ENCODE measurements around the gene TBC1D21. TPM values are rescaled to one million over a fixed set of nuclear protein-coding genes. Genes with fewer than 3 reads are reported as not detected.

Gene TBC1D21
- total and polyA plus RNA-seq, 2 of the 8 experiments (the other 6 are each of a cell fraction or from before 2014, with no cell fraction given) = not detected

GRCh38 chr15:73926219-73927002 lies 53.0 kb downstream of the TBC1D21 start, which contains the start of gene LOXL1 (continued):
- TF ChIP-seq POLR2AphosphoS5 (IDR thresholded peaks at IDR 0.05; ENCODE audit: low read depth, low read length) = no peak
- no peak for TF ChIP-seq GTF2F1 (IDR thresholded peaks at IDR 0.05; ENCODE audit: borderline replicate concordance, low read depth, low read length)
- peak; percentile 98 for TF ChIP-seq FOSL1 (IDR thresholded peaks at IDR 0.05; ENCODE audit: insufficient read depth, low read depth, low read length)
- TF ChIP-seq CTCF (IDR thresholded peaks at IDR 0.05; ENCODE audit: control extremely low read depth in 1 of 3, insufficient read depth in 1 of 3, low read depth in 1 of 3, low read length in 3 of 3) = no peak
- peak; percentile 82 for TF ChIP-seq TAF1 (IDR thresholded peaks at IDR 0.05; ENCODE audit: low read depth, low read length)
- no peak for TF ChIP-seq SP2 (IDR thresholded peaks at IDR 0.05; ENCODE audit: low read length)
- TF ChIP-seq CHD1 (IDR thresholded peaks at IDR 0.05; ENCODE audit: low read depth, low read length) = no peak
- peak; percentile 20 for TF ChIP-seq ASH2L (IDR thresholded peaks at IDR 0.05; ENCODE audit: low read length)
- TF ChIP-seq POLR2A (IDR thresholded peaks at IDR 0.05; ENCODE audit: control extremely low read depth in 1 of 2, low read depth in 2 of 2, low read length in 2 of 2) = no peak; a peak in 1 of 3 replicates
- no peak for TF ChIP-seq CBX8 (IDR thresholded peaks at IDR 0.05; ENCODE audit: borderline replicate concordance, low read depth, low read length)
- TF ChIP-seq CEBPB (IDR thresholded peaks at IDR 0.05; ENCODE audit: low read depth, low read length) = no peak
- peak in 1 of 2 experiments; percentile 47; a peak in 3 of 4 replicates for TF ChIP-seq HDAC2 (IDR thresholded peaks at IDR 0.05; ENCODE audit: borderline replicate concordance in 1 of 2, low read depth in 2 of 2, low read length in 2 of 2)
- TF ChIP-seq SIX5 (IDR thresholded peaks at IDR 0.05; ENCODE audit: low read depth, low read length) = no peak
- no peak for TF ChIP-seq TCF12 (IDR thresholded peaks at IDR 0.05; ENCODE audit: low read depth, low read length)
- TF ChIP-seq NANOG (IDR thresholded peaks at IDR 0.05; ENCODE audit: insufficient read depth, low read depth, low read length, poor library complexity, severe bottlenecking) = no peak
- TF ChIP-seq CBX5 (IDR thresholded peaks at IDR 0.05; ENCODE audit: low read depth, low read length) = no peak
- TF ChIP-seq TAF7 (optimal IDR thresholded peaks at IDR 0.05; ENCODE audit: borderline replicate concordance, low read depth, low read length) = peak; percentile 7
- no peak for TF ChIP-seq HDAC6 (IDR thresholded peaks at IDR 0.05; ENCODE audit: low read depth, low read length)
- TF ChIP-seq SRF (IDR thresholded peaks at IDR 0.05; ENCODE audit: low read depth, low read length) = no peak
- peak in 1 of 2 experiments; percentile 56; a peak in 2 of 4 replicates for TF ChIP-seq SIN3A (conservative IDR thresholded peaks at IDR 0.05 in 1 of 2, IDR thresholded peaks at IDR 0.05 in 1 of 2; ENCODE audit: low read depth in 1 of 2, low read length in 2 of 2)
- peak; percentile 55; the same call in 1 of the 2 replicates for TF ChIP-seq GABPA (IDR thresholded peaks at IDR 0.05; ENCODE audit: borderline replicate concordance, insufficient read depth, low read length)
- TF ChIP-seq NRF1 (IDR thresholded peaks at IDR 0.05; ENCODE audit: low read depth, low read length) = no peak

Measured in H1 (cell line).